ENCODE data around the gene DNAJC7.

GRCh38 chr17:42009170-42009569 lies 8.1 kb downstream of the DNAJC7 start:
- TF ChIP-seq, protein P1, sequence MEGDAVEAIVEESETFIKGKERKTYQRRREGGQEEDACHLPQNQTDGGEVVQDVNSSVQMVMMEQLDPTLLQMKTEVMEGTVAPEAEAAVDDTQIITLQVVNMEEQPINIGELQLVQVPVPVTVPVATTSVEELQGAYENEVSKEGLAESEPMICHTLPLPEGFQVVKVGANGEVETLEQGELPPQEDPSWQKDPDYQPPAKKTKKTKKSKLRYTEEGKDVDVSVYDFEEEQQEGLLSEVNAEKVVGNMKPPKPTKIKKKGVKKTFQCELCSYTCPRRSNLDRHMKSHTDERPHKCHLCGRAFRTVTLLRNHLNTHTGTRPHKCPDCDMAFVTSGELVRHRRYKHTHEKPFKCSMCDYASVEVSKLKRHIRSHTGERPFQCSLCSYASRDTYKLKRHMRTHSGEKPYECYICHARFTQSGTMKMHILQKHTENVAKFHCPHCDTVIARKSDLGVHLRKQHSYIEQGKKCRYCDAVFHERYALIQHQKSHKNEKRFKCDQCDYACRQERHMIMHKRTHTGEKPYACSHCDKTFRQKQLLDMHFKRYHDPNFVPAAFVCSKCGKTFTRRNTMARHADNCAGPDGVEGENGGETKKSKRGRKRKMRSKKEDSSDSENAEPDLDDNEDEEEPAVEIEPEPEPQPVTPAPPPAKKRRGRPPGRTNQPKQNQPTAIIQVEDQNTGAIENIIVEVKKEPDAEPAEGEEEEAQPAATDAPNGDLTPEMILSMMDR (IDR thresholded peaks at IDR 0.05) = peak in 1 of 4 experiments; percentile 12
- no peak for TF ChIP-seq POLR2AphosphoS5 (IDR thresholded peaks at IDR 0.05)
- TF ChIP-seq POLR2A (IDR thresholded peaks at IDR 0.05) = no peak
